ENCODE measurements around the gene TRMT11. TPM values are rescaled to one million over a fixed set of nuclear protein-coding genes. Genes with fewer than 3 reads are reported as not detected.
"Not testable (repeated sequence)": the region's sequence is repeated elsewhere in the genome, so short reads cannot be mapped to it uniquely, and the experiment has no call there.

TRMT11 gene
- total RNA-seq, 4 donors from 2014 or later, result 13.3 to 49.7 (median 22.3) TPM

DNA sequence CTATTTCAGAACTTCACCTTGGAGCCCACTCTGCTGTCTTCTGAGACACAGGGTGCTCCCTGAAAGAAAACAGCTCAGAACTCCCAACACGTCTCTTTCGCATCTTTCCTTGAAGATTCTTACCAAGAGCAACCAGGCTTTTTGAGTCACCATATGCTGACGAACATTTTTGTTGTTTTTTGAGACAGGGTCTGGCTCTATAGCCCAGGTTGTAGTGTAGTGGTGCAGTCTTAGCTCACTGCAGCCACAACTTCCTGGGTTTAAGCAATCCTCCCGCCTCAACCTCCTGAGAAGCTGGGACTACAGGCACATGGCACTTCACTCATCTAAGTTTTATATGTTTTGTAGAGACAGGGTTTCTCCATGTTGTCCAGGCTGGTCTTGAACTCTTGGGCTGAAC is 68.5 kb downstream of the TRMT11 start:
- H3K27me3 ChIP-seq, result no peaks in the 10 kb centered on the region
- no peak overlapping the region for H3K27ac ChIP-seq
- no peak for ATAC-seq
- no peak overlapping the region for H3K4me3 ChIP-seq
- TF ChIP-seq POLR2AphosphoS5 (IDR thresholded peaks at IDR 0.05) (no peak), POLR2A (IDR thresholded peaks at IDR 0.05) (no peak), CTCF (IDR thresholded peaks at IDR 0.05) (no peak), EP300 (IDR thresholded peaks at IDR 0.05) (no peak)
- H3K36me3 ChIP-seq, result peaks cover 0 to 11% of the 10 kb centered on the region in 2 donors
- H3K9me3 ChIP-seq, result no peaks in the 10 kb centered on the region
- 80 to 84% methylated on average over 3 of the region's 4 CpGs for WGBS, 2 donors (ENCODE audit: low coverage in 1 of 2)
- peaks cover 0 to 7% (median 0%) of the 10 kb centered on the region in 3 donors for H3K4me1 ChIP-seq

DNA sequence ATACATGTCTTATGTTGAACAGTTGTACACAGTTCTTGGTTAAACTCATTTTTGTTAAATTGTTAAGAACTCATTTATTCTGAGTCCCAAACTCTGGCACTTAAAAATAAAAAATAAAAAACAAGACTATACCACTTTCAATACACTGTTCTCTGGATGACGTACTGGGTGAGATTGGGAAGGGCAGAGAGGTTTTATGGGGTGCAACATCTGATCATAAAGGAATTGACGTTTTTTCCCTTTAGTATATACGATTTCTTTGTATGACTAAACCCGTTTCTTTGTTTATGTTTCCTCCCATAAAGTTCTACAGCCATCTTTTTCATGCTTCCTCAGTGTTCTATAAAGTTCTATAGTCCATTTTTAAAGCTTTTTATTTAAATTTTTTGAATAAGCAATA is 69.1 kb downstream of the TRMT11 start:
- TF ChIP-seq EP300 (IDR thresholded peaks at IDR 0.05), result no peak
- no peak for TF ChIP-seq CTCF (IDR thresholded peaks at IDR 0.05)
- no peak for TF ChIP-seq POLR2A (IDR thresholded peaks at IDR 0.05)
- no peak for TF ChIP-seq POLR2AphosphoS5 (IDR thresholded peaks at IDR 0.05)
- whole genome bisulfite sequencing, 2 donors (ENCODE audit: low coverage in 1 of 2), result 93 to 98% methylated on average over 4 of the region's 4 CpGs
- no peaks in the 10 kb centered on the region for H3K27me3 ChIP-seq
- no peak overlapping the region for H3K4me3 ChIP-seq
- H3K36me3 ChIP-seq, result peaks cover 0 to 17% of the 10 kb centered on the region in 2 donors
- no peak for ATAC-seq
- no peaks in the 10 kb centered on the region for H3K9me3 ChIP-seq
- H3K4me1 ChIP-seq, result peaks cover 0 to 7% (median 0%) of the 10 kb centered on the region in 3 donors
- H3K27ac ChIP-seq, result no peak overlapping the region

DNA sequence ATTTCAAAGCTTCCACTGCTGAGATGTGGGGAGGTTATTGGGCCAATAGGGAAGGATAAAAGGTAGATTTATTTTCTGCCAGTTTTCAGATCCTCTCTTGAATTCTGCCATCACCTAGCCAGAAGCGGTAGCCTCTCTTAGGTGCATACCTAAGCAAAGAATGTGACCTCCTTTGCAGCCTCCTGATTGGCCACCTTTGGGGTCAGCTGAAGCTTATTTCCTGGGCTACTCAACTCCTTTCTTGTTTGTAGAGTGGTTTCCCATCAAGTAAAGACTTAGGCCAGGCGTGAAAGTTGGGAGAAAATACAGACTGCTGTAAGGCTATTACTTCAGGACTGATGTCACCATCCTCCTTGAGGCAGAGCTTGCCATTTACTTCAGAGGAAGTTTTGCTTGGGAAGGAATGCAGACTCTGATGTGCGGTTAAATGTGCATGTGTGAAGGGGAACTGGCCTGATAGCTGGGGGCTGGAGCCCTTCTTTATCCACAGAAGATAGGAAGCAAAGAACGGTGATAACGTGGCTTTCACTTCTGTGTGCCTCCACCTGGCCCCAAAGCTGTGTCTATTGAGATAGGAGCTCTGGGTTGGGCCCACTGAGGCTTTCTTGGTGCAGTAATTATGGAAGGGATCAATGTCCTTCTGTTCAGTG is 70.1 kb downstream of the TRMT11 start:
- H3K9me3 ChIP-seq, result no peaks in the 10 kb centered on the region
- no peak overlapping the region for H3K27ac ChIP-seq
- H3K4me3 ChIP-seq, result no peak overlapping the region
- WGBS, 2 donors (ENCODE audit: low coverage in 1 of 2), result 82 to 100% methylated on average over 1 to 5 of the region's 5 CpGs
- no peak for TF ChIP-seq POLR2A (IDR thresholded peaks at IDR 0.05)
- no peak for TF ChIP-seq POLR2AphosphoS5 (IDR thresholded peaks at IDR 0.05)
- no peak for TF ChIP-seq CTCF (IDR thresholded peaks at IDR 0.05)
- no peaks in the 10 kb centered on the region for H3K27me3 ChIP-seq
- peaks cover 0 to 21% of the 10 kb centered on the region in 2 donors for H3K36me3 ChIP-seq
- H3K4me1 ChIP-seq, result peaks cover 0 to 7% (median 0%) of the 10 kb centered on the region in 3 donors
- no peak for ATAC-seq

DNA sequence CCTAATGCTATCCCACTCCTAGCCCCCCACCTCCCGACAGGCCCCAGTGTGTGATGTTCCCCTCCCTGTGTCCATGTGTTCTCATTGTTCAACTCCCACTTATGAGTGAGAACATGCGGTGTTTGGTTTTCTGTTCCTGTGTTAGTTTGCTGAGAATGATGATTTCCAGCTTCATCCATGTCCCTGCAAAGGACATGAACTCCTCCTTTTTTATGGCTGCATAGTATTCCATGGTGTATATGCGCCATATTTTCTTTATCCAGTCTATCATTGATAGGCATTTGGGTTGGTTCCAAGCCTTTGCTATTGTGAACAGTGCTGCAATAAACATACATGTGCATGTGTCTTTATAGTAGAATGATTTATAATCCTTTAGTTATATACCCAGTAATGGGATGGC is 71.7 kb downstream of the TRMT11 start:
- WGBS, 2 donors (ENCODE audit: low coverage in 1 of 2), result 94 to 95% methylated on average over 2 to 3 of the region's 3 CpGs
- not testable (repeated sequence) for H3K27me3 ChIP-seq, H3K4me1 ChIP-seq, H3K4me3 ChIP-seq, ATAC-seq, H3K9me3 ChIP-seq, H3K27ac ChIP-seq
- H3K36me3 ChIP-seq, result peaks cover 0 to 19% of the 10 kb centered on the region in 2 donors

DNA sequence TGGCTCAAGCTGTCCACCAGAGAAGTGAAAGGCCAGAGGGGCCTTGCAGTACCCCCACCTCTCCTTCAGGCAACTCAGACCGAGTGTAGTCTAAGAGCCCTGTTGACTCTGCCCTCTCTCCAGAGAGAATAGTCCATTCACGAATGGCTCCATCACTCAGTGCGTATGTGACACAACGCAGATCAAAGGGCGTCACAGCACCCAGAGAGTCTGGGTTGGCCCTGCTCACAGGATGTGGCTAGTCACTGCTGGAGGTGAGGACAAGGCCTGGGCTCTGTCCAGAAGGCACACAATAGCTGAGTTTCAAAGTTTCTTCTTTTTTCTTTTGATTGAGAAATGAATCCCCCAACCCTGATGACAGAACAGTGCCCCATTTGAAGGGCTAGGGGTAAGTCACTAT is 74.1 kb downstream of the TRMT11 start:
- Histone ChIP-seq H3K9me3 (no peaks in the 10 kb centered on the region), H3K36me3 (peaks cover 0 to 14% of the 10 kb centered on the region in 2 donors), H3K27ac (no peak overlapping the region), H3K27me3 (no peaks in the 10 kb centered on the region), H3K4me1 (peaks cover 0 to 7% (median 0%) of the 10 kb centered on the region in 3 donors), H3K4me3 (no peak overlapping the region)
- no peak for TF ChIP-seq POLR2AphosphoS5 (IDR thresholded peaks at IDR 0.05)
- no peak for TF ChIP-seq POLR2A (IDR thresholded peaks at IDR 0.05)
- 67 to 100% methylated on average over 1 to 3 of the region's 5 CpGs for WGBS, 2 donors (ENCODE audit: low coverage in 1 of 2)
- ATAC-seq, result no peak

GRCh38 chr6:126063512-126064146 is 77.3 kb downstream of the TRMT11 start:
- peaks cover 0 to 14% of the 10 kb centered on the region in 2 donors for H3K36me3 ChIP-seq
- no peaks in the 10 kb centered on the region for H3K9me3 ChIP-seq
- no peak for TF ChIP-seq EP300 (IDR thresholded peaks at IDR 0.05)
- TF ChIP-seq POLR2AphosphoS5 (IDR thresholded peaks at IDR 0.05), result no peak
- TF ChIP-seq CTCF (IDR thresholded peaks at IDR 0.05), result no peak
- TF ChIP-seq POLR2A (IDR thresholded peaks at IDR 0.05), result no peak
- H3K27ac ChIP-seq, result no peak overlapping the region
- H3K4me3 ChIP-seq, result no peak overlapping the region
- peaks cover 0 to 7% (median 0%) of the 10 kb centered on the region in 3 donors for H3K4me1 ChIP-seq
- no peak for ATAC-seq
- H3K27me3 ChIP-seq, result no peaks in the 10 kb centered on the region
- 40 to 82% methylated on average over 3 to 6 of the region's 6 CpGs for WGBS, 2 donors (ENCODE audit: low coverage in 1 of 2)
